ENCODE measurements around the gene PDGFA.

DNA sequence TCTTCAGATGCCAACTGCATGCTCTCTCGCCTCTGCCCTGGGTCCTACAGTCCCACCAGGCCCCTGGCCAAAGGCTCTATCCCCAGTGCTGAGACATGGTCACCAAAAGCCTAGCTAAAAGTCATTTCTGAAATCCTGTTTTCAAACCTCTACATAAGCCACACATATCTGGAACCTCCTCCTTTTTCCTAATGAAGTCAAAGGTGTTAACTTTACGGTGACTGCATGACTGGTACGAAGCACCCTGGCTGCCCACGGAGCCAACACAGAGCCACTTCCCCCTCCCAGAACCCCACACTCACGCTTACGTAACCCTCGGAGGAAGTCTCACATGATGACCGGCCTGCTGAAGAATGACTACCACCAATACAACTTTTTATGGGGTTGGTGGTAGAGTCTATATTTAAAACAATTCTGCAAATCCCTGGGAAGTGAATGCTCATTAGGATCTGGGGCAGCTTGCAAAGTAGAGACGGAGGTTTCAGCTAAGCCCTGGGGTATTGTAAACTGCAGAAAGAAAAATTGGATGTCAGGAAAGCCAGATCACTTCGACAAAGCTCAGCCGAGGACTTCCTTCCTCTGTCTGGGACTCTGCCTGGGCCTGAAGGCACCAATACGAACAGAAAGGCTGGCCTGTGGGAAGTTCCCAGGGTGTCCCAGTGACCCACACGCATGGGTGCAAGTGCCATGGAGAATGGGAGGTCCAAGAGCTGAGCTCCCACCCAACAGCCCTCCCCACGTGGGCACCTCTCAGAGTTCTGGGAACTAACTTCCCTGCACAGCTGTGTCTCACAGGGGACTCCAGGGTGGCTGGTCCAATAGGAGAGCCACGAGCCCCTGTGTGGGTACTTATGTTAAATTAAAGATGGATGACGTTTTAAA, 50.7 kb downstream of the PDGFA start:
- no peak for TF ChIP-seq POLR2A (IDR thresholded peaks at IDR 0.05)
- TF ChIP-seq, protein P1, sequence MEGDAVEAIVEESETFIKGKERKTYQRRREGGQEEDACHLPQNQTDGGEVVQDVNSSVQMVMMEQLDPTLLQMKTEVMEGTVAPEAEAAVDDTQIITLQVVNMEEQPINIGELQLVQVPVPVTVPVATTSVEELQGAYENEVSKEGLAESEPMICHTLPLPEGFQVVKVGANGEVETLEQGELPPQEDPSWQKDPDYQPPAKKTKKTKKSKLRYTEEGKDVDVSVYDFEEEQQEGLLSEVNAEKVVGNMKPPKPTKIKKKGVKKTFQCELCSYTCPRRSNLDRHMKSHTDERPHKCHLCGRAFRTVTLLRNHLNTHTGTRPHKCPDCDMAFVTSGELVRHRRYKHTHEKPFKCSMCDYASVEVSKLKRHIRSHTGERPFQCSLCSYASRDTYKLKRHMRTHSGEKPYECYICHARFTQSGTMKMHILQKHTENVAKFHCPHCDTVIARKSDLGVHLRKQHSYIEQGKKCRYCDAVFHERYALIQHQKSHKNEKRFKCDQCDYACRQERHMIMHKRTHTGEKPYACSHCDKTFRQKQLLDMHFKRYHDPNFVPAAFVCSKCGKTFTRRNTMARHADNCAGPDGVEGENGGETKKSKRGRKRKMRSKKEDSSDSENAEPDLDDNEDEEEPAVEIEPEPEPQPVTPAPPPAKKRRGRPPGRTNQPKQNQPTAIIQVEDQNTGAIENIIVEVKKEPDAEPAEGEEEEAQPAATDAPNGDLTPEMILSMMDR (IDR thresholded peaks at IDR 0.05) = no peak
